ENCODE data around the gene PADI4. TPM values are rescaled to one million over a fixed set of nuclear protein-coding genes. Genes with fewer than 3 reads are reported as not detected.

The PADI4 gene
- total RNA-seq, 1 experiment from 2014 or later: 7.7 TPM

GRCh38 chr1:17290553-17290952 is 17.4 kb upstream of the PADI4 start:
- H3K9me2 ChIP-seq (ENCODE audit: insufficient read depth): no peaks in the 10 kb centered on the region
- no peaks in the 10 kb centered on the region for H3K9me3 ChIP-seq (ENCODE audit: insufficient read depth, low read depth)
- no peaks in the 10 kb centered on the region for H3K27me3 ChIP-seq (ENCODE audit: insufficient read depth, low read depth)
- DNase-seq: no peak
- H3K4me3 ChIP-seq: no peak overlapping the region
- H3K4me2 ChIP-seq: no peak overlapping the region
- BruUV-seq (replicated peaks): no TSS peak
- H3K36me3 ChIP-seq (ENCODE audit: low read depth): no peaks in the 10 kb centered on the region
- no peaks in the 10 kb centered on the region for H3K79me2 ChIP-seq (ENCODE audit: low read depth)
- POLR2A ChIA-PET (ENCODE audit: unreplicated experiment): no interaction called here
- no peak overlapping the region for H3K27ac ChIP-seq
- H3F3A ChIP-seq (ENCODE audit: insufficient read depth, low read depth): peaks cover 27% of the 10 kb centered on the region
- no peak for TF ChIP-seq EZH2 (IDR thresholded peaks at IDR 0.05; ENCODE audit: low read depth)
- no peak for TF ChIP-seq CTCF (conservative IDR thresholded peaks at IDR 0.05)
- H4K20me1 ChIP-seq (ENCODE audit: insufficient read depth): no peaks in the 10 kb centered on the region
- CTCF ChIA-PET: no interaction called here
- intact Hi-C loops (cut with micrococcal nuclease; ENCODE audit: unreplicated experiment): no loop called here
- no peak overlapping the region for H2AFZ ChIP-seq
- peaks cover 63% of the 10 kb centered on the region for H3K4me1 ChIP-seq (replicated peaks; ENCODE audit: insufficient read depth)

GRCh38 chr1:17292299-17293160 is 15.5 kb upstream of the PADI4 start:
- Histone ChIP-seq H3K9me3 (ENCODE audit: insufficient read depth, low read depth) (no peaks in the 10 kb centered on the region), H3K9me2 (ENCODE audit: insufficient read depth) (no peaks in the 10 kb centered on the region), H2AFZ (no peak overlapping the region), H3K27ac (peak overlapping the region; percentile 73), H3K79me2 (ENCODE audit: low read depth) (no peaks in the 10 kb centered on the region), H3K4me3 (no peak overlapping the region), H3K27me3 (ENCODE audit: insufficient read depth, low read depth) (no peaks in the 10 kb centered on the region), H4K20me1 (ENCODE audit: insufficient read depth) (no peaks in the 10 kb centered on the region), H3F3A (ENCODE audit: insufficient read depth, low read depth) (peaks cover 17% of the 10 kb centered on the region), H3K4me2 (peak overlapping the region; percentile 69), H3K36me3 (ENCODE audit: low read depth) (no peaks in the 10 kb centered on the region), H3K4me1 (replicated peaks; ENCODE audit: insufficient read depth) (peaks cover 54% of the 10 kb centered on the region)
- CTCF ChIA-PET: interaction anchor here (0.6 kb wide), 1 partner anchor 11 kb away, joined by 3 read pairs; no protein-coding TSS in a partner anchor
- POLR2A ChIA-PET (ENCODE audit: unreplicated experiment): interaction anchor here (0.6 kb wide), 5 partner anchors 11 to 144 kb away, joined by 3 to 27 read pairs (median 3); no protein-coding TSS in a partner anchor
- peak; percentile 66 to 84 for DNase-seq
- BruUV-seq (replicated peaks): no TSS peak
- intact Hi-C loops (cut with micrococcal nuclease; ENCODE audit: unreplicated experiment): no loop called here
- no peak for TF ChIP-seq CTCF (conservative IDR thresholded peaks at IDR 0.05)
- no peak for TF ChIP-seq EZH2 (IDR thresholded peaks at IDR 0.05; ENCODE audit: low read depth)

DNA sequence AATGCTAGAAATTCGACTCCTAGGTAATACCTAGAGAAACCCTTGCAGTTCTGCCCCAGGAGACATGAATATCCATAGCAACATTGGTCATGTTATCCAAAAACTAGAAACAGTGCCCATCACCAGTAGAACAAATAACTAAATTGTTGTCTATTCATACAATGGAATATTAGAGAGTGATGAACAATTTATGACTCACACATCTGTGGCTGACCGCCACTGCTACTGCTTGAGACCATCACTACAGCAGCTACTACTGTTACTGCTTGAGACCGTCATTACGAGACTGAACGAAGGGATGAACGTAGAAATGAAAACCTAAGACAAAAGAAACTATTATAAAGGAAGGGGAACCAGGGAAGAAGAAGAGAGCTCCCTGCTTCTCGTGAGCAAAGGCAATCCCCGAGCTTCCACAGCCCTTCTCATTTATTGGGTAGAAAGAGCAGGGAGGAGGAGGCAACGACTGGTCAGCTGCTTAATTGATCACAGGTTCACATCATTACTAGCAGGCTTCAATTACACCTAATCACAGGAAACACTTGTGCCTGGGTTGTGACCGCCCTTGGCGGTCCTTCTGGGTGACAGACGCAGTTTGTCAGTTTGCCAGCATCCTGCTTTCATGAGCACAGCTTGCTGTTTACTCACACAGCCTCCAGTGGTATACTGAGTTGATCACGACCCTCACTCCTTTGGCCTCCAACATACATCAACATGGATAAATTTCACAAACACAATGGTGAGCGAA is 14.1 kb upstream of the PADI4 start:
- no peaks in the 10 kb centered on the region for H4K20me1 ChIP-seq (ENCODE audit: insufficient read depth)
- no peaks in the 10 kb centered on the region for H3K9me2 ChIP-seq (ENCODE audit: insufficient read depth)
- DNase-seq: no peak
- H3K4me1 ChIP-seq (replicated peaks; ENCODE audit: insufficient read depth): peaks cover 54% of the 10 kb centered on the region
- H3F3A ChIP-seq (ENCODE audit: insufficient read depth, low read depth): peaks cover 23% of the 10 kb centered on the region
- H3K4me2 ChIP-seq: peak overlapping the region; percentile 51
- CTCF ChIA-PET: interaction anchor here (0.6 kb wide), 1 partner anchor 142 kb away, joined by 6 read pairs; no protein-coding TSS in a partner anchor
- intact Hi-C loops (cut with micrococcal nuclease; ENCODE audit: unreplicated experiment): no loop called here
- H3K27ac ChIP-seq: peak overlapping the region; percentile 34
- no TSS peak for BruUV-seq (replicated peaks)
- POLR2A ChIA-PET (ENCODE audit: unreplicated experiment): no interaction called here
- H3K9me3 ChIP-seq (ENCODE audit: insufficient read depth, low read depth): no peaks in the 10 kb centered on the region
- no peak overlapping the region for H2AFZ ChIP-seq
- no peaks in the 10 kb centered on the region for H3K79me2 ChIP-seq (ENCODE audit: low read depth)
- TF ChIP-seq CTCF (conservative IDR thresholded peaks at IDR 0.05): no peak
- TF ChIP-seq EZH2 (IDR thresholded peaks at IDR 0.05; ENCODE audit: low read depth): no peak
- H3K4me3 ChIP-seq: no peak overlapping the region
- H3K36me3 ChIP-seq (ENCODE audit: low read depth): no peaks in the 10 kb centered on the region
- no peaks in the 10 kb centered on the region for H3K27me3 ChIP-seq (ENCODE audit: insufficient read depth, low read depth)
